Activated naive CD4-positive, alpha-beta T cell treated with anti-CD3 and anti-CD28 coated beads, Interleukin-2, amount 50 U/mL, for 72 hours (primary cell): ENCODE data around the gene KIAA0513. TPM values are rescaled to one million over a fixed set of nuclear protein-coding genes. Genes with fewer than 3 reads are reported as not detected.

Experiments
- ATAC-seq, 2 donors: fragments of 150-1000 bp; cut with Tn5 transposase; 2 replicates each; pipeline ENCODE4 v1.10.0; 2021; ENCODE audit warnings: mild to moderate bottlenecking in 2 of 2, moderate library complexity in 2 of 2
- DNase-seq, 2 donors: peaks; one replicate each; pipeline ENCODE4 v3.0.0; 2021 to 2022; ENCODE audit warnings: low spot score in 2 of 2
- H3K27ac Mint-ChIP-seq, 2 donors: one replicate each; pipeline ENCODE4 v1.8.0; 2022; ENCODE audit warnings: mild to moderate bottlenecking in 2 of 2, mixed read lengths in 2 of 2
- H3K36me3 Mint-ChIP-seq, 2 donors: one replicate each; pipeline ENCODE4 v1.8.0; 2022; ENCODE audit warnings: mixed read lengths in 2 of 2
- H3K9me3 Mint-ChIP-seq, 2 donors: one replicate each; pipeline ENCODE4 v1.8.0; 2022; ENCODE audit warnings: mixed read lengths in 2 of 2
- total RNA-seq, 2 donors: library from RNA; stranded (reverse); gene quantifications; one replicate each; pipeline ENCODE4 v1.2.3, GENCODE V29; 2022

Gene KIAA0513
- total RNA-seq = 10 to 100 TPM in 1 of 2 donors, 1 to 10 TPM in 1; 5.5 to 15.0 TPM

- H3K27ac Mint-ChIP-seq = peak within 1 kb of the TSS; percentile 94 to 98
- no peaks in the 10 kb centered on the region for H3K36me3 Mint-ChIP-seq
- no peaks in the 10 kb centered on the region for H3K9me3 Mint-ChIP-seq
- ATAC-seq (peak; percentile 52 to 65), DNase-seq (peak; percentile 97 to 99)
Measured at GRCh38 chr16:85027349-85027957, at the start of gene KIAA0513. Gene KIAA0513 (plus strand): TSS chr16:85027795. CDS start chr16:85067072, 39,277 bp downstream.

GRCh38 chr16:84979516-84979915 is 48.1 kb upstream of the KIAA0513 start:
- no peak for ATAC-seq
- DNase-seq = no peak
- Mint-ChIP-seq H3K9me3 (no peaks in the 10 kb centered on the region), H3K27ac (peak overlapping the region in 1 of 2 donors; percentile 70), H3K36me3 (no peaks in the 10 kb centered on the region)

- H3K27ac Mint-ChIP-seq = peak overlapping the region; percentile 18 to 83
- DNase-seq (no peak), ATAC-seq (no peak)
- H3K36me3 Mint-ChIP-seq = no peaks in the 10 kb centered on the region
- no peaks in the 10 kb centered on the region for H3K9me3 Mint-ChIP-seq
Measured at GRCh38 chr16:84982434-84982833, 45.2 kb upstream of the KIAA0513 start.

- DNase-seq = no peak
- peak overlapping the region; percentile 74 to 90 for H3K27ac Mint-ChIP-seq
- peaks cover 0 to 5% of the 10 kb centered on the region in 2 donors for H3K36me3 Mint-ChIP-seq
- no peaks in the 10 kb centered on the region for H3K9me3 Mint-ChIP-seq
- no peak for ATAC-seq
Measured at GRCh38 chr16:84985079-84986065, 42.2 kb upstream of the KIAA0513 start.

- Mint-ChIP-seq H3K27ac (peak overlapping the region; percentile 18 to 74), H3K36me3 (peaks cover 0 to 6% of the 10 kb centered on the region in 2 donors), H3K9me3 (no peaks in the 10 kb centered on the region)
- no peak for ATAC-seq
- DNase-seq = no peak
Measured at GRCh38 chr16:84986102-84986501, 41.5 kb upstream of the KIAA0513 start.

GRCh38 chr16:84986879-84987278 is 40.7 kb upstream of the KIAA0513 start:
- Mint-ChIP-seq H3K9me3 (no peaks in the 10 kb centered on the region), H3K36me3 (peaks cover 0 to 6% of the 10 kb centered on the region in 2 donors), H3K27ac (peak overlapping the region; percentile 16 to 18)
- ATAC-seq = no peak
- DNase-seq = no peak

GRCh38 chr16:84988328-84989080 is 39.1 kb upstream of the KIAA0513 start:
- peaks cover 0 to 6% of the 10 kb centered on the region in 2 donors for H3K36me3 Mint-ChIP-seq
- no peak overlapping the region for H3K27ac Mint-ChIP-seq
- H3K9me3 Mint-ChIP-seq = no peaks in the 10 kb centered on the region
- no peak for DNase-seq
- no peak for ATAC-seq

- peak overlapping the region in 1 of 2 donors; percentile 27 for H3K27ac Mint-ChIP-seq
- peaks cover 0 to 6% of the 10 kb centered on the region in 2 donors for H3K36me3 Mint-ChIP-seq
- ATAC-seq (no peak), DNase-seq (no peak)
- H3K9me3 Mint-ChIP-seq = no peaks in the 10 kb centered on the region
Measured at GRCh38 chr16:84989749-84990620, 37.6 kb upstream of the KIAA0513 start.

- no peaks in the 10 kb centered on the region for H3K9me3 Mint-ChIP-seq
- H3K36me3 Mint-ChIP-seq = peaks cover 0 to 6% of the 10 kb centered on the region in 2 donors
- peak overlapping the region in 1 of 2 donors; percentile 23 for H3K27ac Mint-ChIP-seq
Measured at GRCh38 chr16:84990782-84991181, 36.8 kb upstream of the KIAA0513 start.

GRCh38 chr16:84992717-84993075 is 34.9 kb upstream of the KIAA0513 start:
- no peak overlapping the region for H3K27ac Mint-ChIP-seq
- DNase-seq (no peak), ATAC-seq (no peak)
- H3K36me3 Mint-ChIP-seq = peaks cover 0 to 6% of the 10 kb centered on the region in 2 donors
- H3K9me3 Mint-ChIP-seq = no peaks in the 10 kb centered on the region

More at GRCh38 chr16:84990782-84991181, 36.8 kb upstream of the KIAA0513 start:
- DNase-seq (no peak), ATAC-seq (no peak)

GRCh38 chr16:84993926-84994325 is 33.7 kb upstream of the KIAA0513 start:
- Mint-ChIP-seq H3K27ac (peak overlapping the region; percentile 59 to 61), H3K36me3 (peaks cover 0 to 6% of the 10 kb centered on the region in 2 donors), H3K9me3 (no peaks in the 10 kb centered on the region)
- no peak for DNase-seq
- no peak for ATAC-seq

- DNase-seq (no peak), ATAC-seq (no peak)
- Mint-ChIP-seq H3K27ac (peak overlapping the region in 1 of 2 donors; percentile 4), H3K9me3 (no peaks in the 10 kb centered on the region), H3K36me3 (no peaks in the 10 kb centered on the region)
Measured at GRCh38 chr16:84995663-84996062, 31.9 kb upstream of the KIAA0513 start.

- no peaks in the 10 kb centered on the region for H3K36me3 Mint-ChIP-seq
- H3K9me3 Mint-ChIP-seq = no peaks in the 10 kb centered on the region
- peak overlapping the region; percentile 4 for H3K27ac Mint-ChIP-seq
- DNase-seq (no peak), ATAC-seq (no peak)
Measured at GRCh38 chr16:84996365-84996764, 31.2 kb upstream of the KIAA0513 start.

- DNase-seq = no peak
- ATAC-seq = no peak
- H3K9me3 Mint-ChIP-seq = no peaks in the 10 kb centered on the region
- H3K27ac Mint-ChIP-seq = no peak overlapping the region
- H3K36me3 Mint-ChIP-seq = no peaks in the 10 kb centered on the region
Measured at GRCh38 chr16:84999200-84999599, 28.4 kb upstream of the KIAA0513 start.

- Mint-ChIP-seq H3K36me3 (no peaks in the 10 kb centered on the region), H3K27ac (no peak overlapping the region), H3K9me3 (no peaks in the 10 kb centered on the region)
- no peak for DNase-seq
- no peak for ATAC-seq
Measured at GRCh38 chr16:84999857-85000480, 27.6 kb upstream of the KIAA0513 start.
